IMR-90 (cell line): ENCODE results near the gene AQP7. TPM values are rescaled to one million over a fixed set of nuclear protein-coding genes. Genes with fewer than 3 reads are reported as not detected.

Source experiments
- ATAC-seq: fragments of 200-7000 bp; cut with Tn5 transposase; 2 replicates; pipeline ENCODE4 v1.9.1; 2020; ENCODE audit warnings: low read depth, mild to moderate bottlenecking, moderate library complexity
- BruUV-seq: library from RNA; stranded (reverse); fragments of 400-500 nt; replicated peaks from 2 replicates; lab custom pipeline; 2021; lab: Mats Ljungman, UMichigan
- CTCF ChIA-PET: fragments of 300-600 bp; formaldehyde crosslinking; extraction: SDS; loops from one replicate; lab custom pipeline; 2021; ENCODE audit warnings: antibody characterized with exemption; lab: Yijun Ruan, JAX
- POLR2A ChIA-PET: fragments of 300-600 bp; sonication (Branson Sonifier 250); formaldehyde crosslinking; loops from one replicate; lab custom pipeline; 2022; ENCODE audit warnings: antibody characterized with exemption; ENCODE audit not compliant: unreplicated experiment; lab: Charles Lee
- DNase-seq: peaks from one replicate; pipeline ENCODE4 v3.0.0; 2013
- H2AFZ ChIP-seq: replicated peaks from 2 replicates; pipeline ENCODE3; 2013; ENCODE audit warnings: low read length, mild to moderate bottlenecking; ENCODE audit not compliant: poor library complexity
- H2AK5ac ChIP-seq: 2 replicates; pipeline ENCODE4 v1.6.1; 2013; ENCODE audit warnings: low read depth, low read length, inconsistent platforms
- H2AK9ac ChIP-seq: replicated peaks from 2 replicates; pipeline ENCODE3; 2013; ENCODE audit warnings: mild to moderate bottlenecking, low read depth, low read length, moderate library complexity; ENCODE audit not compliant: poor library complexity
- H2BK120ac ChIP-seq: 2 replicates; pipeline ENCODE4 v1.6.1; 2013; ENCODE audit warnings: low read depth, low read length, inconsistent platforms
- H2BK15ac ChIP-seq: 3 replicates; pipeline ENCODE4 v1.6.1; 2013; ENCODE audit warnings: low read depth, low read length, inconsistent platforms
- H2BK20ac ChIP-seq: 2 replicates; pipeline ENCODE4 v1.6.1; 2013; ENCODE audit warnings: low read depth, mild to moderate bottlenecking, inconsistent platforms, low read length, moderate library complexity
- H2BK5ac ChIP-seq: 2 replicates; pipeline ENCODE4 v1.6.1; 2013; ENCODE audit warnings: mild to moderate bottlenecking, low read depth, low read length, inconsistent platforms; ENCODE audit not compliant: poor library complexity, severe bottlenecking
- H3K14ac ChIP-seq: replicated peaks from 2 replicates; pipeline ENCODE4 v1.6.1; 2013; ENCODE audit warnings: low read depth, low read length, inconsistent platforms
- H3K18ac ChIP-seq: 2 replicates; pipeline ENCODE4 v1.6.1; 2013; ENCODE audit warnings: low read depth, low read length, control low read depth
- H3K23ac ChIP-seq: 2 replicates; pipeline ENCODE4 v1.6.1; 2013; ENCODE audit warnings: low read depth, low read length, inconsistent platforms
- H3K27ac ChIP-seq: 2 replicates; pipeline ENCODE4 v1.5.1; 2013; ENCODE audit warnings: mild to moderate bottlenecking, control low read depth, low read length; ENCODE audit not compliant: insufficient read depth
- H3K27me3 ChIP-seq: 2 replicates; pipeline ENCODE4 v1.6.1; 2013; ENCODE audit warnings: low read length; ENCODE audit not compliant: control insufficient read depth, insufficient read depth
- H3K36me3 ChIP-seq: 2 replicates; pipeline ENCODE4 v1.6.1; 2013; ENCODE audit warnings: low read length, mixed read lengths; ENCODE audit not compliant: control insufficient read depth, insufficient read depth
- H3K4ac ChIP-seq: 2 replicates; pipeline ENCODE4 v1.6.1; 2013; ENCODE audit warnings: low read depth, low read length, inconsistent platforms
- H3K4me1 ChIP-seq: 2 replicates; pipeline ENCODE4 v1.6.1; 2013; ENCODE audit warnings: low read length, mixed read lengths; ENCODE audit not compliant: control insufficient read depth, insufficient read depth
- H3K4me2 ChIP-seq: 2 replicates; pipeline ENCODE4 v1.6.1; 2013; ENCODE audit warnings: low read depth, mild to moderate bottlenecking, control low read depth, low read length, moderate library complexity
- H3K4me3 ChIP-seq: 2 replicates; pipeline ENCODE4 v1.5.1; 2013; ENCODE audit warnings: low read depth, mild to moderate bottlenecking, control low read depth, low read length, moderate library complexity; ENCODE audit not compliant: insufficient read depth
- H3K56ac ChIP-seq: 2 replicates; pipeline ENCODE4 v1.6.1; 2013; ENCODE audit warnings: low read length, inconsistent platforms; ENCODE audit not compliant: insufficient read depth; ENCODE audit errors: extremely low read depth
- H3K79me1 ChIP-seq, 2 experiments: 2 replicates each; pipeline ENCODE4 v1.6.1; 2013; ENCODE audit warnings: low read length in 2 of 2, inconsistent platforms in 1 of 2, low read depth in 1 of 2
- H3K9ac ChIP-seq: 2 replicates; pipeline ENCODE4 v1.6.1; 2013; ENCODE audit warnings: low read depth, low read length, control low read depth
- H3K9me1 ChIP-seq: 2 replicates; pipeline ENCODE4 v1.6.1; 2013; ENCODE audit warnings: low read length, inconsistent platforms; ENCODE audit not compliant: insufficient read depth
- H3K9me3 ChIP-seq: 2 replicates; pipeline ENCODE4 v1.6.1; 2013; ENCODE audit warnings: low read length; ENCODE audit not compliant: control insufficient read depth, insufficient read depth
- H4K20me1 ChIP-seq: 2 replicates; pipeline ENCODE4 v1.6.1; 2013; ENCODE audit warnings: low read length, inconsistent platforms; ENCODE audit not compliant: insufficient read depth
- H4K5ac ChIP-seq: 2 replicates; pipeline ENCODE4 v1.6.1; 2013; ENCODE audit warnings: mild to moderate bottlenecking, low read depth, low read length, control low read depth
- H4K8ac ChIP-seq, 2 experiments: 2 replicates each; pipeline ENCODE4 v1.6.1; 2013; ENCODE audit warnings: low read depth in 2 of 2, low read length in 2 of 2, control low read depth in 1 of 2, inconsistent platforms in 1 of 2
- H4K91ac ChIP-seq: 2 replicates; pipeline ENCODE4 v1.6.1; 2013; ENCODE audit warnings: low read depth, low read length, inconsistent platforms; ENCODE audit not compliant: insufficient read depth
- BHLHE40 ChIP-seq: fragments of 150-350 bp; IDR thresholded peaks from 2 replicates; pipeline ENCODE4 v1.6.1; 2016; ENCODE audit warnings: mild to moderate bottlenecking, low read depth, low read length
- FOS ChIP-seq: fragments of 150-350 bp; IDR thresholded peaks from 2 replicates; pipeline ENCODE4 v1.6.1; 2016; ENCODE audit warnings: low read depth, low read length
- whole genome bisulfite sequencing, 2 experiments: methylation state at CpG; one replicate each; pipeline versions ENCODE4 v1.1.5 to v1.1.7; 2013; ENCODE audit warnings: missing lambda C conversion rate in 2 of 2; ENCODE audit not compliant: insufficient read length in 1 of 2; ENCODE audit errors: extremely low coverage in 2 of 2; 5-methylcytosine and 5-hydroxymethylcytosine counted together
- dilution Hi-C: fragments of 300-500 bp; cut with HindIII; formaldehyde crosslinking; loops from one replicate; pipeline ENCODE4 v1.14.3; 2018; ENCODE audit warnings: low sequenced_read_pairs; ENCODE audit not compliant: unreplicated experiment
- in situ Hi-C: fragments of 300-500 bp; cut with MboI; formaldehyde crosslinking; loops from 3 replicates; pipeline ENCODE4 v1.14.3; 2019; ENCODE audit warnings: low sequenced_read_pairs, inconsistent platforms, mixed read lengths
- intact Hi-C: fragments of 100-400 bp; cut with micrococcal nuclease; formaldehyde crosslinking; loops from 2 replicates; pipeline ENCODE4 v1.10.0; 2022
- polyA plus RNA-seq, 3 experiments: library from polyadenylated mRNA; depleted of rRNA; stranded (reverse); fragments of >200 nt; gene quantifications; 2 replicates each; pipeline ENCODE4 v1.2.3, GENCODE V29; 2012; ENCODE audit warnings: low replicate concordance in 1 of 3
- total RNA-seq: library from RNA; depleted of rRNA; stranded (reverse); fragments of >200 nt; gene quantifications from 2 replicates; pipeline ENCODE4 v1.2.3, GENCODE V29; 2012
- TF ChIP-seq, protein P1 (sequence below): fragments of 150-350 bp; IDR thresholded peaks from 2 replicates; pipeline ENCODE4 v1.6.1; 2016; ENCODE audit warnings: low read depth, mild to moderate bottlenecking, low read length, moderate library complexity, borderline replicate concordance

AQP7 gene
- total and polyA plus RNA-seq, 2 of the 4 experiments (the other 2 are of a cell fraction), result 0.07 TPM; not detected in 1

DNA sequence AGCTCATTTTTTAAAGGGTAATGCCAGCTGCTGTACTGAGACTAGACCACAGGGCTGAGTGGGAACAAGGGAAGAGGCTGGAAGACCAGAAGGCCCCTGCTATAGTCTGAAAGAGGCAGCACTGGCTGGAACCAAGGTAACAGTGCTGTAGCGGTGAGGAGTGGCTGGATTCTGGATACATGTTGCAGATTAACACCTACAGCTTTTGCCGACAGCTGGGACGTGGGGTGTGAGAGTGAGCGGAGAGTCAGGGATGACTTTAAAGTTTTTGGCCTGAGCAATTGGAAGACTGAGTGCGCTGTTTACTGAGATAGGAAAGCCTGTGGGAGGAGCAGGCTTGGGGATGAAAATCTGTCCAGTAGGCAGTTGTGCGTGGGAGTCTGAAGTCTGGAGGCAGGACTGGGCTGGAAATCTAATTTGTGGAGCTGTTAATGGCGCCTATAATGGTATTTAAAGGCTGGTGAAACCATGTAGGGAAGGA, 26.5 kb downstream of the AQP7 start:
- H3K9ac ChIP-seq, result no peak overlapping the region
- H3K4me2 ChIP-seq, result no peak overlapping the region
- H3K9me1 ChIP-seq, result no peaks in the 10 kb centered on the region
- H2BK15ac ChIP-seq, result no peak overlapping the region
- H3K79me1 ChIP-seq, result no peaks in the 10 kb centered on the region
- peaks cover 10% of the 10 kb centered on the region for H3K36me3 ChIP-seq
- ATAC-seq (no peak), DNase-seq (no peak)
- intact Hi-C loops (loop anchor here (1.0 kb wide), 3 partner anchors 39 to 90 kb away; no protein-coding TSS in a partner anchor), dilution Hi-C loops (no loop called here), in situ Hi-C loops (no loop called here)
- no peak overlapping the region for H3K27ac ChIP-seq
- H2AFZ ChIP-seq, result no peak overlapping the region
- no peaks in the 10 kb centered on the region for H3K27me3 ChIP-seq
- H2BK5ac ChIP-seq, result no peak overlapping the region
- no peak overlapping the region for H3K56ac ChIP-seq
- BruUV-seq, result no TSS peak
- no peak overlapping the region for H2AK5ac ChIP-seq
- POLR2A ChIA-PET, result no interaction called here
- H3K14ac ChIP-seq, result no peak overlapping the region
- no peak overlapping the region for H3K18ac ChIP-seq
- H3K9me3 ChIP-seq, result no peaks in the 10 kb centered on the region
- H3K4me1 ChIP-seq, result 0 out of 2 replicates have a peak, but pooled peaks cover 2% of the 10 kb centered on the region
- H4K20me1 ChIP-seq, result no peaks in the 10 kb centered on the region
- no peak overlapping the region for H3K23ac ChIP-seq
- H4K91ac ChIP-seq, result no peak overlapping the region; the same call in 1 of the 2 replicates
- no peak overlapping the region for H3K4ac ChIP-seq
- WGBS, 2 experiments, result 95% methylated on average over 4 of the region's 7 CpGs; no CpG with 5 or more reads in 1 of the 2 experiments
- no peak for TF ChIP-seq FOS
- TF ChIP-seq, protein P1, sequence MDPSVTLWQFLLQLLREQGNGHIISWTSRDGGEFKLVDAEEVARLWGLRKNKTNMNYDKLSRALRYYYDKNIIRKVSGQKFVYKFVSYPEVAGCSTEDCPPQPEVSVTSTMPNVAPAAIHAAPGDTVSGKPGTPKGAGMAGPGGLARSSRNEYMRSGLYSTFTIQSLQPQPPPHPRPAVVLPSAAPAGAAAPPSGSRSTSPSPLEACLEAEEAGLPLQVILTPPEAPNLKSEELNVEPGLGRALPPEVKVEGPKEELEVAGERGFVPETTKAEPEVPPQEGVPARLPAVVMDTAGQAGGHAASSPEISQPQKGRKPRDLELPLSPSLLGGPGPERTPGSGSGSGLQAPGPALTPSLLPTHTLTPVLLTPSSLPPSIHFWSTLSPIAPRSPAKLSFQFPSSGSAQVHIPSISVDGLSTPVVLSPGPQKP, result no peak
- TF ChIP-seq BHLHE40, result no peak
- CTCF ChIA-PET, result interaction anchor here (0.9 to 2.1 kb wide), 6 partner anchors 16 to 98 kb away, joined by 3 to 10 read pairs (median 4); partner anchors contain the start of genes AQP3, NFX1 and NOL6
- H2BK120ac ChIP-seq, result no peak overlapping the region
- no peak overlapping the region for H3K4me3 ChIP-seq
- no peak overlapping the region for H2BK20ac ChIP-seq
- H4K5ac ChIP-seq, result no peak overlapping the region
- H4K8ac ChIP-seq, result peak overlapping the region in 1 of 2 experiments; percentile 9; a peak in 1 of 4 replicates
- peak overlapping the region; percentile 74 for H2AK9ac ChIP-seq
